A549 (cell line): ENCODE results near the gene DOCK6. TPM values are rescaled to one million over a fixed set of nuclear protein-coding genes. Genes with fewer than 3 reads are reported as not detected.

Experiments
- ATAC-seq, 2 experiments: fragments of 200-7000 bp in 1 of 2; fragments of >200 bp in 1 of 2; cut with Nextera tagmentation in 1 of 2; cut with Tn5 transposase in 1 of 2; 3 replicates each; pipeline versions ENCODE4 v1.8.0 to v1.9.1; 2018 to 2020; ENCODE audit warnings: mild to moderate bottlenecking in 1 of 2, moderate library complexity in 1 of 2
- CTCF ChIA-PET: fragments of 300-600 bp; sonication (Branson Sonifier 250); formaldehyde crosslinking; extraction: SDS; loops from one replicate; lab custom pipeline; 2021; ENCODE audit warnings: antibody characterized with exemption, inconsistent platforms; lab: Yijun Ruan, JAX
- POLR2A ChIA-PET: fragments of 350-600 bp; formaldehyde crosslinking; extraction: SDS; loops from one replicate; lab custom pipeline; 2021; ENCODE audit warnings: antibody characterized with exemption, inconsistent platforms; lab: Yijun Ruan, JAX
- DNase-seq, 2 experiments: peaks; one replicate each; pipeline versions ENCODE4 v3.0.0 to v3.0.0-alpha.2; 2011 to 2016; ENCODE audit warnings: low read depth in 1 of 2, low spot score in 1 of 2
- FAIRE-seq: peaks from 2 replicates; lab custom pipeline; 2011; peaks lifted over from hg19 to GRCh38; lab: Jason Lieb, UNC
- H3K27ac ChIP-seq, 2 experiments: fragments of >200 bp; sonication (Bioruptor Twin); formaldehyde crosslinking; 3 replicates each; pipeline ENCODE4 v1.5.1; 2016 to 2017
- H3K4me1 ChIP-seq: fragments of >200 bp; sonication (Bioruptor Twin); formaldehyde crosslinking; 3 replicates; pipeline ENCODE4 v1.6.1; 2016
- H3K4me2 ChIP-seq: fragments of >200 bp; sonication (Bioruptor Twin); formaldehyde crosslinking; 3 replicates; pipeline ENCODE4 v1.6.1; 2016
- H3K4me3 ChIP-seq: fragments of >200 bp; sonication (Bioruptor Twin); formaldehyde crosslinking; 3 replicates; pipeline ENCODE4 v1.5.1; 2016
- H3K9me3 ChIP-seq: fragments of >200 bp; sonication (Bioruptor Twin); formaldehyde crosslinking; 3 replicates; pipeline ENCODE4 v1.6.1; 2016
- CEBPB ChIP-seq, 2 experiments: fragments of >200 bp in 1 of 2; sonication (Bioruptor Twin) in 1 of 2; formaldehyde crosslinking in 1 of 2; IDR thresholded peaks; 2 replicates each; pipeline ENCODE4 v1.6.1; 2012 to 2016
- CHD4 ChIP-seq: fragments of 200-600 bp; sonication (generic); IDR thresholded peaks from 2 replicates; pipeline ENCODE4 v1.6.1; 2016; ENCODE audit warnings: antibody characterized with exemption, mild to moderate bottlenecking, borderline replicate concordance
- ESRRA ChIP-seq: fragments of 150-350 bp; IDR thresholded peaks from 2 replicates; pipeline ENCODE4 v1.6.1; 2014; ENCODE audit warnings: mild to moderate bottlenecking, low read length, borderline replicate concordance
- GATA3 ChIP-seq: IDR thresholded peaks from 2 replicates; pipeline ENCODE4 v1.6.1; 2012; ENCODE audit warnings: borderline replicate concordance
- HDAC2 ChIP-seq: fragments of 200-600 bp; sonication (generic); IDR thresholded peaks from 2 replicates; pipeline ENCODE4 v1.6.1; 2016
- HOXA7 ChIP-seq: fragments of 250-450 bp; sonication (Bioruptor Pico); IDR thresholded peaks from 2 replicates; pipeline ENCODE4 v1.5.0; 2020; ENCODE audit warnings: mild to moderate bottlenecking, moderate library complexity
- HOXB13 ChIP-seq: fragments of 250-450 bp; sonication (Bioruptor Pico); IDR thresholded peaks from 2 replicates; pipeline ENCODE4 v1.5.0; 2020; ENCODE audit warnings: low read depth, mild to moderate bottlenecking, moderate library complexity
- HOXB5 ChIP-seq: fragments of 250-450 bp; sonication (Bioruptor Pico); IDR thresholded peaks from 2 replicates; pipeline ENCODE4 v1.5.0; 2020; ENCODE audit warnings: mild to moderate bottlenecking, moderate library complexity
- KDM5A ChIP-seq: fragments of 200-600 bp; sonication (generic); IDR thresholded peaks from 2 replicates; pipeline ENCODE4 v1.6.1; 2016; ENCODE audit warnings: antibody characterized with exemption, mild to moderate bottlenecking
- MAZ ChIP-seq: fragments of 150-350 bp; IDR thresholded peaks from 2 replicates; pipeline ENCODE4 v1.6.1; 2014; ENCODE audit warnings: antibody characterized with exemption, low read depth, low read length, borderline replicate concordance
- SREBF2 ChIP-seq: fragments of 450-650 bp; IDR thresholded peaks from 2 replicates; pipeline ENCODE4 v1.6.1; 2014; ENCODE audit warnings: mild to moderate bottlenecking, moderate library complexity
- TP53 ChIP-seq: fragments of 250-450 bp; sonication (Bioruptor Pico); IDR thresholded peaks from 2 replicates; pipeline ENCODE4 v1.5.0; 2021; ENCODE audit warnings: mild to moderate bottlenecking, moderate library complexity
- ZC3H11A ChIP-seq: fragments of 450-650 bp; IDR thresholded peaks from 2 replicates; pipeline ENCODE4 v1.6.1; 2014; ENCODE audit warnings: antibody characterized with exemption, mild to moderate bottlenecking
- ZFP36 ChIP-seq: fragments of 450-650 bp; IDR thresholded peaks from 2 replicates; pipeline ENCODE4 v1.6.1; 2014; ENCODE audit warnings: borderline replicate concordance; ENCODE audit not compliant: partially characterized antibody
- ZNF302 ChIP-seq: fragments of 250-450 bp; sonication (Bioruptor Pico); IDR thresholded peaks from 2 replicates; pipeline ENCODE4 v1.9.0; 2021; ENCODE audit warnings: inconsistent platforms, mild to moderate bottlenecking, moderate library complexity
- WGBS: methylation state at CpG from one replicate; pipeline ENCODE4 v1.1.6; 2017; ENCODE audit errors: missing lambda C conversion rate; 5-methylcytosine and 5-hydroxymethylcytosine counted together
- polyA plus RNA-seq, 4 experiments: library from polyadenylated mRNA; depleted of rRNA in 3 of 4; stranded (reverse); fragments of >200 nt; fragmentation: RNase III in 1 of 4; extraction: RNeasy Plus Mini Kit Qiagen cat#74134 plus additional on column Dnase treatment in 1 of 4; gene quantifications; 2 replicates in 3 of 4; 3 replicates in 1 of 4; pipeline ENCODE4 v1.2.3, GENCODE V29; 2011 to 2017
- TF ChIP-seq, protein P1 (sequence below): IDR thresholded peaks from 2 replicates; pipeline ENCODE4 v1.6.1; 2012
- TF ChIP-seq, protein P2 (sequence below): IDR thresholded peaks from 2 replicates; pipeline ENCODE4 v1.6.1; 2012
- TF ChIP-seq, protein P3 (sequence below): fragments of 150-350 bp; IDR thresholded peaks from 2 replicates; pipeline ENCODE4 v1.6.1; 2014; ENCODE audit warnings: low read depth, mild to moderate bottlenecking, low read length
- TF ChIP-seq, protein P4 (sequence below): fragments of >200 bp; sonication (Bioruptor Twin); formaldehyde crosslinking; IDR thresholded peaks from 2 replicates; pipeline ENCODE4 v1.6.1; 2016
- TF ChIP-seq, protein P5 (sequence below): fragments of >200 bp; sonication (Bioruptor Twin); formaldehyde crosslinking; IDR thresholded peaks from 3 replicates; pipeline ENCODE4 v1.6.1; 2016
- TF ChIP-seq, protein P6 (sequence below): fragments of 450-650 bp; IDR thresholded peaks from 2 replicates; pipeline ENCODE4 v1.6.1; 2014; ENCODE audit warnings: antibody characterized with exemption

DOCK6 gene
- polyA plus RNA-seq, 2 of the 4 experiments (the other 2 are of a cell fraction): 7.6 to 8.0 TPM

DNA sequence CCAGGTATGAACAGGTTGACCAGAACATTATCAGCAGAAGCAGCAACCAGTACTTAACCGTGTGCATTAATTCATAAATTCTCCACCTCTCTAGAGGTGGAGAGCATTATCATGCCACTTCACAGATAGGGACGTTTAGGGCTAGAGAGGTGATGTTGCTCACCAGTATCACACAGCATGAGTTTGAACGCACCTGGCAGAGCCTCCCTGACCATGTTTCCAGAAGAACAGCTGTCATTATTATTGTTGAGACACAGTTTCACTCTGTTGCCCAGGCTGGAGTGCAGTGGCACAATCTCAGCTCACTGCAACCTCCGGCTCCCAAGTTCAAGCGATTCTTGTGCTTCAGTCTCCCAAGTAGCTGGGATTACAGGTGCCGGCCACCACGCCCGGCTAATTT is 71.8 kb downstream of the DOCK6 start:
- Histone ChIP-seq H3K4me2 (peak overlapping the region; percentile 56; the same call in 1 of the 3 replicates), H3K4me1 (peaks cover 30% of the 10 kb centered on the region), H3K27ac (peak overlapping the region in 1 of 2 experiments; percentile 76; a peak in 2 of 6 replicates), H3K4me3 (no peak overlapping the region), H3K9me3 (no peaks in the 10 kb centered on the region)
- FAIRE-seq (no peak), DNase-seq (no peak), ATAC-seq (no peak)
- WGBS: 92% methylated on average over 6 of the region's 8 CpGs
- ChIA-PET POLR2A (no interaction called here), CTCF (interaction anchor here (3.1 kb wide), 1 partner anchor 52 kb away, joined by 9 read pairs; no protein-coding TSS in a partner anchor)
- TF ChIP-seq HOXB13 (CRISPR knock-in tag) (no peak), ZFP36 (no peak), CHD4 (no peak), MAZ (no peak), GATA3 (no peak), HOXB5 (CRISPR knock-in tag) (no peak)
- TF ChIP-seq, protein P1, sequence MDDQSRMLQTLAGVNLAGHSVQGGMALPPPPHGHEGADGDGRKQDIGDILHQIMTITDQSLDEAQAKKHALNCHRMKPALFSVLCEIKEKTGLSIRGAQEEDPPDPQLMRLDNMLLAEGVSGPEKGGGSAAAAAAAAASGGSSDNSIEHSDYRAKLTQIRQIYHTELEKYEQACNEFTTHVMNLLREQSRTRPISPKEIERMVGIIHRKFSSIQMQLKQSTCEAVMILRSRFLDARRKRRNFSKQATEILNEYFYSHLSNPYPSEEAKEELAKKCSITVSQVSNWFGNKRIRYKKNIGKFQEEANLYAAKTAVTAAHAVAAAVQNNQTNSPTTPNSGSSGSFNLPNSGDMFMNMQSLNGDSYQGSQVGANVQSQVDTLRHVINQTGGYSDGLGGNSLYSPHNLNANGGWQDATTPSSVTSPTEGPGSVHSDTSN: no peak
- TF ChIP-seq, protein P2, sequence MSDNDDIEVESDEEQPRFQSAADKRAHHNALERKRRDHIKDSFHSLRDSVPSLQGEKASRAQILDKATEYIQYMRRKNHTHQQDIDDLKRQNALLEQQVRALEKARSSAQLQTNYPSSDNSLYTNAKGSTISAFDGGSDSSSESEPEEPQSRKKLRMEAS: no peak
- TF ChIP-seq, protein P3, sequence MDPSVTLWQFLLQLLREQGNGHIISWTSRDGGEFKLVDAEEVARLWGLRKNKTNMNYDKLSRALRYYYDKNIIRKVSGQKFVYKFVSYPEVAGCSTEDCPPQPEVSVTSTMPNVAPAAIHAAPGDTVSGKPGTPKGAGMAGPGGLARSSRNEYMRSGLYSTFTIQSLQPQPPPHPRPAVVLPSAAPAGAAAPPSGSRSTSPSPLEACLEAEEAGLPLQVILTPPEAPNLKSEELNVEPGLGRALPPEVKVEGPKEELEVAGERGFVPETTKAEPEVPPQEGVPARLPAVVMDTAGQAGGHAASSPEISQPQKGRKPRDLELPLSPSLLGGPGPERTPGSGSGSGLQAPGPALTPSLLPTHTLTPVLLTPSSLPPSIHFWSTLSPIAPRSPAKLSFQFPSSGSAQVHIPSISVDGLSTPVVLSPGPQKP: no peak

DNA sequence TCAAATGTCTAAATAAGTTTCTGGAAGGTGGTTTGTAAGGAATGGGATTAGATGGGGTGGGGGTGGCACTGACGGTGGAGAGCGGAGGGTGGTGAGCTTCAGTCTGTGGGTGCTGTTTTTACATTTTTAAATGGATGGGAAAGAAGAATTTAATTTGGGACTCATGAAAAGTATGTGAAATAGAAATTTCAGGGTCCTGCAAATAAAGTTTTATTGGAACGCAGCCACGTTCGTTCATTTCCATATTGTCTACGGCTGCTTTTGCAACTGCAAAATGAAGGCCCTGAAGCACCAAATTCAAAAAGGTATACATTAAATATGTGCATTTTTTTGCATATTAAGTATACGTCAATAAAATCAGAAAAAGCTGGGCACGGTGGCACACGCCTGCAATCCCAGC is 74.9 kb downstream of the DOCK6 start:
- FAIRE-seq: no peak
- Histone ChIP-seq H3K4me1 (peaks cover 22% of the 10 kb centered on the region), H3K4me2 (no peak overlapping the region), H3K27ac (no peak overlapping the region), H3K9me3 (0 out of 3 replicates have a peak, but pooled peaks cover 3% of the 10 kb centered on the region), H3K4me3 (no peak overlapping the region)
- DNase-seq: no peak
- POLR2A ChIA-PET: no interaction called here
- no peak for ATAC-seq
- TF ChIP-seq, protein P4, sequence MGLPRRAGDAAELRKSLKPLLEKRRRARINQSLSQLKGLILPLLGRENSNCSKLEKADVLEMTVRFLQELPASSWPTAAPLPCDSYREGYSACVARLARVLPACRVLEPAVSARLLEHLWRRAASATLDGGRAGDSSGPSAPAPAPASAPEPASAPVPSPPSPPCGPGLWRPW: no peak
- TF ChIP-seq, protein P5, sequence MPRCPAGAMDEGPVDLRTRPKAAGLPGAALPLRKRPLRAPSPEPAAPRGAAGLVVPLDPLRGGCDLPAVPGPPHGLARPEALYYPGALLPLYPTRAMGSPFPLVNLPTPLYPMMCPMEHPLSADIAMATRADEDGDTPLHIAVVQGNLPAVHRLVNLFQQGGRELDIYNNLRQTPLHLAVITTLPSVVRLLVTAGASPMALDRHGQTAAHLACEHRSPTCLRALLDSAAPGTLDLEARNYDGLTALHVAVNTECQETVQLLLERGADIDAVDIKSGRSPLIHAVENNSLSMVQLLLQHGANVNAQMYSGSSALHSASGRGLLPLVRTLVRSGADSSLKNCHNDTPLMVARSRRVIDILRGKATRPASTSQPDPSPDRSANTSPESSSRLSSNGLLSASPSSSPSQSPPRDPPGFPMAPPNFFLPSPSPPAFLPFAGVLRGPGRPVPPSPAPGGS: no peak
- TF ChIP-seq, protein P1: no peak
- no peak for TF ChIP-seq SREBF2
- TF ChIP-seq ZFP36: no peak
- TF ChIP-seq KDM5A: no peak
- no peak for TF ChIP-seq ZNF302
- no peak for TF ChIP-seq CHD4
- TF ChIP-seq TP53 (CRISPR knock-in tag): no peak
- no peak for TF ChIP-seq ZC3H11A
- TF ChIP-seq HOXA7 (CRISPR knock-in tag): no peak
- no peak for TF ChIP-seq GATA3
- no peak for TF ChIP-seq ESRRA
- TF ChIP-seq HDAC2: no peak
- TF ChIP-seq, protein P6, sequence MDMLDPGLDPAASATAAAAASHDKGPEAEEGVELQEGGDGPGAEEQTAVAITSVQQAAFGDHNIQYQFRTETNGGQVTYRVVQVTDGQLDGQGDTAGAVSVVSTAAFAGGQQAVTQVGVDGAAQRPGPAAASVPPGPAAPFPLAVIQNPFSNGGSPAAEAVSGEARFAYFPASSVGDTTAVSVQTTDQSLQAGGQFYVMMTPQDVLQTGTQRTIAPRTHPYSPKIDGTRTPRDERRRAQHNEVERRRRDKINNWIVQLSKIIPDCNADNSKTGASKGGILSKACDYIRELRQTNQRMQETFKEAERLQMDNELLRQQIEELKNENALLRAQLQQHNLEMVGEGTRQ: no peak
- no peak for TF ChIP-seq CEBPB (IDR thresholded peaks at IDR 0.05)
- 94% methylated on average over 9 of the region's 9 CpGs for WGBS
- CTCF ChIA-PET: no interaction called here
